ENCODE measurements around the gene GANAB. TPM values are rescaled to one million over a fixed set of nuclear protein-coding genes. Genes with fewer than 3 reads are reported as not detected.
A peak's percentile ranks its signal among the peaks of the same experiment; 100 is the strongest.

Gene GANAB
- total and polyA plus RNA-seq, 2 of the 13 experiments (the other 11 are each of a cell fraction or from before 2014, with no cell fraction given) = 99.5 to 234 TPM

DNA sequence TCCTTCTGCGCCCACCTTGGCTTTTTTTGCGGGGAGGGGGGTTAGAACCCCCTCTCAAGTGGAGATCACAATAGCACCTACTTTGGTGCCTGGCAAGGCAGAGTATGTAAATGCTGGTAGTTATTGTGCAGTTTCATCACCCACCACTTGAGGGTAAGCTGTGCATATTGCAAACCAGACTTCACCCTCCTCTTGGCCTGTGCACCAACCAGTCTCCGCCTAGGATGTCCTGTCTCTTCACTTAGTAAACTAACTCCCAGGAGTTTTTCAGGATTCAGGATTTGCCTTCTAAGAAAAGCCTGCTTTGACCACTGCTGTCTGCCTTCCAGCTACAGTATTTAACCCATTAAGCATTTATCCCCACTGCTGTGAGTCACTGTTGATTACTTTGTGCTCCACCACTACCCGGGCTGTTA, 34.4 kb upstream of the GANAB start (continued):
- TF ChIP-seq TRIM22 (IDR thresholded peaks at IDR 0.05) (no peak), ELF1 (CRISPR knock-in tag; IDR thresholded peaks at IDR 0.05) (no peak), LBX2 (CRISPR knock-in tag; IDR thresholded peaks at IDR 0.05; ENCODE audit: borderline replicate concordance) (no peak), FOXA3 (CRISPR knock-in tag; IDR thresholded peaks at IDR 0.05) (0 out of 2 replicates have a peak, but pooled peaks have one; percentile 31), MIXL1 (CRISPR knock-in tag; IDR thresholded peaks at IDR 0.05) (no peak), ZNF136 (CRISPR knock-in tag; IDR thresholded peaks at IDR 0.05; ENCODE audit: low read depth) (no peak), CEBPB (IDR thresholded peaks at IDR 0.05; ENCODE audit: borderline replicate concordance, low read depth, low read length) (peak; percentile 42; the same call in 1 of the 2 replicates), TSC22D2 (CRISPR knock-in tag; IDR thresholded peaks at IDR 0.05; ENCODE audit: borderline replicate concordance) (no peak), SAP130 (CRISPR knock-in tag; IDR thresholded peaks at IDR 0.05; ENCODE audit: low read depth) (peak; percentile 68), XRCC5 (optimal IDR thresholded peaks at IDR 0.05; ENCODE audit: low read length) (peak; percentile 49), ZNF224 (CRISPR knock-in tag; IDR thresholded peaks at IDR 0.05) (no peak), RFXANK (CRISPR knock-in tag; IDR thresholded peaks at IDR 0.05) (no peak), POLR2G (IDR thresholded peaks at IDR 0.05; ENCODE audit: low read depth, low read length) (peak; percentile 49; the same call in 1 of the 2 replicates), MEIS2 (CRISPR knock-in tag; IDR thresholded peaks at IDR 0.05) (0 out of 2 replicates have a peak, but pooled peaks have one; percentile 39), SOX6 (IDR thresholded peaks at IDR 0.05) (no peak), SOX6 (CRISPR knock-in tag; IDR thresholded peaks at IDR 0.05) (0 out of 2 replicates have a peak, but pooled peaks have one; percentile 15), ISX (CRISPR knock-in tag; conservative IDR thresholded peaks at IDR 0.05) (no peak), ZNF589 (CRISPR knock-in tag; conservative IDR thresholded peaks at IDR 0.05) (no peak), ZFAT (CRISPR knock-in tag; conservative IDR thresholded peaks at IDR 0.05) (no peak), TRIM24 (CRISPR knock-in tag; IDR thresholded peaks at IDR 0.05) (no peak), RBFOX2 (IDR thresholded peaks at IDR 0.05; ENCODE audit: low read depth, low read length) (no peak), MYC (CRISPR knock-in tag; IDR thresholded peaks at IDR 0.05; ENCODE audit: borderline replicate concordance) (0 out of 2 replicates have a peak, but pooled peaks have one; percentile 15), SP2 (CRISPR knock-in tag; IDR thresholded peaks at IDR 0.05) (no peak), ZNF333 (CRISPR knock-in tag; IDR thresholded peaks at IDR 0.05; ENCODE audit: borderline replicate concordance) (no peak), ZNF792 (CRISPR knock-in tag; IDR thresholded peaks at IDR 0.05) (peak; percentile 41; the same call in 1 of the 2 replicates), SMC3 (IDR thresholded peaks at IDR 0.05; ENCODE audit: low read length) (peak; percentile 69)
- TF ChIP-seq, protein P1, sequence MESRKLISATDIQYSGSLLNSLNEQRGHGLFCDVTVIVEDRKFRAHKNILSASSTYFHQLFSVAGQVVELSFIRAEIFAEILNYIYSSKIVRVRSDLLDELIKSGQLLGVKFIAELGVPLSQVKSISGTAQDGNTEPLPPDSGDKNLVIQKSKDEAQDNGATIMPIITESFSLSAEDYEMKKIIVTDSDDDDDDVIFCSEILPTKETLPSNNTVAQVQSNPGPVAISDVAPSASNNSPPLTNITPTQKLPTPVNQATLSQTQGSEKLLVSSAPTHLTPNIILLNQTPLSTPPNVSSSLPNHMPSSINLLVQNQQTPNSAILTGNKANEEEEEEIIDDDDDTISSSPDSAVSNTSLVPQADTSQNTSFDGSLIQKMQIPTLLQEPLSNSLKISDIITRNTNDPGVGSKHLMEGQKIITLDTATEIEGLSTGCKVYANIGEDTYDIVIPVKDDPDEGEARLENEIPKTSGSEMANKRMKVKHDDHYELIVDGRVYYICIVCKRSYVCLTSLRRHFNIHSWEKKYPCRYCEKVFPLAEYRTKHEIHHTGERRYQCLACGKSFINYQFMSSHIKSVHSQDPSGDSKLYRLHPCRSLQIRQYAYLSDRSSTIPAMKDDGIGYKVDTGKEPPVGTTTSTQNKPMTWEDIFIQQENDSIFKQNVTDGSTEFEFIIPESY (CRISPR knock-in tag; IDR thresholded peaks at IDR 0.05) = 0 out of 2 replicates have a peak, but pooled peaks have one; percentile 35
- TF ChIP-seq, protein P2, sequence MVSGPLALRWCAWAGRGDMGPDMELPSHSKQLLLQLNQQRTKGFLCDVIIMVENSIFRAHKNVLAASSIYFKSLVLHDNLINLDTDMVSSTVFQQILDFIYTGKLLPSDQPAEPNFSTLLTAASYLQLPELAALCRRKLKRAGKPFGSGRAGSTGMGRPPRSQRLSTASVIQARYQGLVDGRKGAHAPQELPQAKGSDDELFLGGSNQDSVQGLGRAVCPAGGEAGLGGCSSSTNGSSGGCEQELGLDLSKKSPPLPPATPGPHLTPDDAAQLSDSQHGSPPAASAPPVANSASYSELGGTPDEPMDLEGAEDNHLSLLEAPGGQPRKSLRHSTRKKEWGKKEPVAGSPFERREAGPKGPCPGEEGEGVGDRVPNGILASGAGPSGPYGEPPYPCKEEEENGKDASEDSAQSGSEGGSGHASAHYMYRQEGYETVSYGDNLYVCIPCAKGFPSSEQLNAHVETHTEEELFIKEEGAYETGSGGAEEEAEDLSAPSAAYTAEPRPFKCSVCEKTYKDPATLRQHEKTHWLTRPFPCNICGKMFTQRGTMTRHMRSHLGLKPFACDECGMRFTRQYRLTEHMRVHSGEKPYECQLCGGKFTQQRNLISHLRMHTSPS (CRISPR knock-in tag; IDR thresholded peaks at IDR 0.05; ENCODE audit: low read depth) = 0 out of 2 replicates have a peak, but pooled peaks have one; percentile 30
- TF ChIP-seq, protein P3, sequence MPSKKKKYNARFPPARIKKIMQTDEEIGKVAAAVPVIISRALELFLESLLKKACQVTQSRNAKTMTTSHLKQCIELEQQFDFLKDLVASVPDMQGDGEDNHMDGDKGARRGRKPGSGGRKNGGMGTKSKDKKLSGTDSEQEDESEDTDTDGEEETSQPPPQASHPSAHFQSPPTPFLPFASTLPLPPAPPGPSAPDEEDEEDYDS (CRISPR knock-in tag; IDR thresholded peaks at IDR 0.05) = peak; percentile 15; the same call in 1 of the 2 replicates
